ENCODE results near the gene MPZL3.

Gene MPZL3

GRCh38 chr11:118247041-118247440 lies 5.1 kb downstream of the MPZL3 start:
- H3K4me1 ChIP-seq (ENCODE audit: insufficient read depth, insufficient read length): no peaks in the 10 kb centered on the region
- H3K36me3 ChIP-seq (ENCODE audit: insufficient read depth, insufficient read length, low read length): no peaks in the 10 kb centered on the region
- H3K27me3 ChIP-seq (ENCODE audit: insufficient read depth, insufficient read length): no peaks in the 10 kb centered on the region
- H3K9ac ChIP-seq (ENCODE audit: insufficient read length, low read depth): no peak overlapping the region
- no peak for TF ChIP-seq SUZ12 (IDR thresholded peaks at IDR 0.05; ENCODE audit: extremely low read depth, insufficient read depth, insufficient read length)
- no peak for TF ChIP-seq ZNF274 (IDR thresholded peaks at IDR 0.05; ENCODE audit: low read depth, low read length)
- no peak for TF ChIP-seq YY1 (IDR thresholded peaks at IDR 0.05; ENCODE audit: insufficient read depth, insufficient read length)
- DNase-seq (ENCODE audit: low read depth, low spot score): no peak
- no peak overlapping the region for H3K4me3 ChIP-seq (ENCODE audit: insufficient read length, low read depth)
- no peaks in the 10 kb centered on the region for H3K9me3 ChIP-seq (ENCODE audit: insufficient read depth, low read length)

GRCh38 chr11:118245936-118246562 lies 6.1 kb downstream of the MPZL3 start:
- Histone ChIP-seq H3K27me3 (ENCODE audit: insufficient read depth, insufficient read length) (no peaks in the 10 kb centered on the region), H3K4me1 (ENCODE audit: insufficient read depth, insufficient read length) (no peaks in the 10 kb centered on the region), H3K36me3 (ENCODE audit: insufficient read depth, insufficient read length, low read length) (no peaks in the 10 kb centered on the region), H3K9ac (ENCODE audit: insufficient read length, low read depth) (no peak overlapping the region), H3K9me3 (ENCODE audit: insufficient read depth, low read length) (no peaks in the 10 kb centered on the region), H3K4me3 (ENCODE audit: insufficient read length, low read depth) (no peak overlapping the region)
- no peak for DNase-seq (ENCODE audit: low read depth, low spot score)
- TF ChIP-seq YY1 (IDR thresholded peaks at IDR 0.05; ENCODE audit: insufficient read depth, insufficient read length) (no peak), SUZ12 (IDR thresholded peaks at IDR 0.05; ENCODE audit: extremely low read depth, insufficient read depth, insufficient read length) (no peak), ZNF274 (IDR thresholded peaks at IDR 0.05; ENCODE audit: low read depth, low read length) (no peak)

DNA sequence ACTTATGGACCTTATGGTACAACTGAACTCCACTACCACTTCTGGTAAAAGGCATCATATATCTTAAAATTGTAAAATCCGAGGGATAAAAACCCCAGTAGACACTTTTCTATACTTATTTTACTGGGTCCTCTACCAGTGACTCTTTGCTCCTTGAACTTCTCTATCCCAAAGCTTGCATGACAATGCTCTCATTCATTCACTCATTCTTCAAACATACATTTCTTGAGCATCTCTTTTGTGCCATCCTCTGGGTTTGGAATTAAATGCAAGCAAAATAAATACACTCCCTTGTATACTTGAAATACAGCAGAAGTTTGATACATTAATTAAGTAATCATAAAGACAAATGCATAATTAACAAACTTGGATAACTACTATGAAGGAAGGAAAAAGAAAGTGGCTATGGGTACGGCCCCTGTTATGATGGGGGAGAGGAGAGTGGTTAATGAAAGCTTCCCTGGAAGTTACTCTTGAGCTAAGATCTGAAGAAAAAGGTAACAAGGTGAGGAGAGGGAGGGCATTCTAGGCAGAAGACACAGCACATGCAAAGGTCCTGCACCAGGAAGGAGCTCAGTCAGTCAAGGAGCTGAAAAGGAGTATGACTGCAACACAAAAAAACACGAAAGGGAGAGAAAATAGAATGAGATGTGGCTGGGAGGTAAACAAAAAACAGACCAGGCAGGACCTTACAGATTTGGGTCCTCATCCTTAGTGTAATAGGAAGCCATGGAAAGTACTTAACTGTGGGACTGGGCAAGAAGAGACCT lies 8.0 kb downstream of the MPZL3 start:
- H3K27me3 ChIP-seq (ENCODE audit: insufficient read depth, insufficient read length): no peaks in the 10 kb centered on the region
- no peak for TF ChIP-seq SUZ12 (IDR thresholded peaks at IDR 0.05; ENCODE audit: extremely low read depth, insufficient read depth, insufficient read length)
- TF ChIP-seq ZNF274 (IDR thresholded peaks at IDR 0.05; ENCODE audit: low read depth, low read length): no peak
- TF ChIP-seq YY1 (IDR thresholded peaks at IDR 0.05; ENCODE audit: insufficient read depth, insufficient read length): no peak
- DNase-seq (ENCODE audit: low read depth, low spot score): no peak
- H3K36me3 ChIP-seq (ENCODE audit: insufficient read depth, insufficient read length, low read length): no peaks in the 10 kb centered on the region
- no peak overlapping the region for H3K4me3 ChIP-seq (ENCODE audit: insufficient read length, low read depth)
- no peak overlapping the region for H3K9ac ChIP-seq (ENCODE audit: insufficient read length, low read depth)
- H3K9me3 ChIP-seq (ENCODE audit: insufficient read depth, low read length): no peaks in the 10 kb centered on the region
- no peaks in the 10 kb centered on the region for H3K4me1 ChIP-seq (ENCODE audit: insufficient read depth, insufficient read length)

DNA sequence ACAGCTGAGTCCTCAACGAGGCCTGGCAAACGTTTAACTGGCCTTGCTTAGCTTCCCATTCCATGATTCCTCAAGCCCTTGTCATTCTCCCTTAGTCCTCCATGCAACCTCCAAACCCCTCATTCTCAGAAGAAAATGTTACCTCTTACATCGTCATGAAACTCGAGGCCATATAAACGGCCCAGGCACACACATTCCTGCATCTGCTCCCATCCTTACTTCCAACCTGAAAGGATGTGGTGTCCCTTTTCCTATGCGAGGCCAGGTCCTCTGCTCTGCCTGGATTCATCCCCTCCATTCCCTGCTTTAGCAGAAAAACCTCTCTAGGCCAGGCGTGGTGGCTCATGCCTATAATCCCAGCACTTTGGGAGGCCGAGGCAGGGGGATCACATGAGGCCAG lies 9.0 kb downstream of the MPZL3 start:
- H3K36me3 ChIP-seq (ENCODE audit: insufficient read depth, insufficient read length, low read length): no peaks in the 10 kb centered on the region
- no peaks in the 10 kb centered on the region for H3K9me3 ChIP-seq (ENCODE audit: insufficient read depth, low read length)
- TF ChIP-seq SUZ12 (IDR thresholded peaks at IDR 0.05; ENCODE audit: extremely low read depth, insufficient read depth, insufficient read length): no peak
- no peak for TF ChIP-seq YY1 (IDR thresholded peaks at IDR 0.05; ENCODE audit: insufficient read depth, insufficient read length)
- H3K4me1 ChIP-seq (ENCODE audit: insufficient read depth, insufficient read length): no peaks in the 10 kb centered on the region
- H3K9ac ChIP-seq (ENCODE audit: insufficient read length, low read depth): no peak overlapping the region
- DNase-seq (ENCODE audit: low read depth, low spot score): no peak
- H3K4me3 ChIP-seq (ENCODE audit: insufficient read length, low read depth): no peak overlapping the region
- H3K27me3 ChIP-seq (ENCODE audit: insufficient read depth, insufficient read length): no peaks in the 10 kb centered on the region

DNA sequence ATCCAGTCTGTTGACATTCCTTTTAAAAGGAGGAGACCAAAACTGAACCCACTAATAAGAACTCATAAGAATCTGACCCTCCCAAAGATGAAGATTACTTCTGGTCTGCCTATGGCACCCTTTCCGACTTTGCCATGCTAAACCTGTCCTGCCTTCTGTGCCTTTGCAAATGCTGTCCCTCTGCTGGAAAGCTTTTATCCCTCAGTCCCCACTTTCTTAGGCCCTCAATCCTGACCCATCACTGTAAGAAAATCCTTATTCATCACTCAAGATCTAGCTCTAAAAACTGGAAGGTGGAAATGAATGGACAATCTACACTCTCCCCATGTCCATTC lies 10.4 kb downstream of the MPZL3 start:
- H3K36me3 ChIP-seq (ENCODE audit: insufficient read depth, insufficient read length, low read length): no peaks in the 10 kb centered on the region
- H3K27me3 ChIP-seq (ENCODE audit: insufficient read depth, insufficient read length): no peaks in the 10 kb centered on the region
- no peak overlapping the region for H3K4me3 ChIP-seq (ENCODE audit: insufficient read length, low read depth)
- H3K9ac ChIP-seq (ENCODE audit: insufficient read length, low read depth): no peak overlapping the region
- DNase-seq (ENCODE audit: low read depth, low spot score): no peak
- TF ChIP-seq ZNF274 (IDR thresholded peaks at IDR 0.05; ENCODE audit: low read depth, low read length) (no peak), YY1 (IDR thresholded peaks at IDR 0.05; ENCODE audit: insufficient read depth, insufficient read length) (no peak), SUZ12 (IDR thresholded peaks at IDR 0.05; ENCODE audit: extremely low read depth, insufficient read depth, insufficient read length) (no peak)
- no peaks in the 10 kb centered on the region for H3K4me1 ChIP-seq (ENCODE audit: insufficient read depth, insufficient read length)
- H3K9me3 ChIP-seq (ENCODE audit: insufficient read depth, low read length): no peaks in the 10 kb centered on the region

DNA sequence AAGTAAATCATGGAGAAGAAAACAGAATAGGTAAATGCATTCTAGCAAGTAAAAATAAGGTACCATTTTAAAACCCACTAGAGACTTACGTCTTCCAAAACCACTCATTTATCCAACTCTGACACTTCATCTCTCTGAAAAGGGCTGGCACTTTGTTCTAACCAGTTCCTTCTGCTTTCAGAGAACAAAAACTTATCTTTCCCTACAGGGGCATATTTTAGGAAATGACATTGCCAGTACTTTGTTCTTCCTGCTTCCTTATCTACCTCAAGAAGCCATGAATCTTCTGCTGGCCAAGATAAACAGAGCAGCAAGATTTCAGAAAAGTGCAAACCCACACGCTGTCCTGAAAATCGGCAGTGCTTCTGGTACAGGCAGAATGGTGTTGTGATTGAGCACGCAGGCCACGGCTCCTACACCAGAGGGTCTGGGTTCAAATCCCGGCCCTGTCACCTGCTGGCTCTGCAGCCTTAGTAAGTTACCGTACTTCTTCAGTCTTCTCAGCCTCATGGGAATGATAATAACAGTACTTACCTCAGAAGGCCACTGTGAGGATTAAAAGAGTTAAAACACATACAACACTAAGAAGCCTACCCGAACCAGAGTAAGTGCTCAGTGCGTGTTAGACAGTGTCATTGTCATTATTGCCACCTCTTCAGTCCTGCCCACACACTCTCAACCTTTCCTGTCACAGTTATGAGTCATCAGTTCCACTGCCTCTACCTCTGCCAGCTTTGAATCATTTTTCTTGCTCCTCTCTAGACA lies 11.0 kb downstream of the MPZL3 start:
- Histone ChIP-seq H3K36me3 (ENCODE audit: insufficient read depth, insufficient read length, low read length) (no peaks in the 10 kb centered on the region), H3K4me3 (ENCODE audit: insufficient read length, low read depth) (no peak overlapping the region), H3K9ac (ENCODE audit: insufficient read length, low read depth) (no peak overlapping the region), H3K27me3 (ENCODE audit: insufficient read depth, insufficient read length) (no peaks in the 10 kb centered on the region), H3K4me1 (ENCODE audit: insufficient read depth, insufficient read length) (no peaks in the 10 kb centered on the region), H3K9me3 (ENCODE audit: insufficient read depth, low read length) (no peaks in the 10 kb centered on the region)
- TF ChIP-seq SUZ12 (IDR thresholded peaks at IDR 0.05; ENCODE audit: extremely low read depth, insufficient read depth, insufficient read length): no peak
- no peak for TF ChIP-seq ZNF274 (IDR thresholded peaks at IDR 0.05; ENCODE audit: low read depth, low read length)
- TF ChIP-seq YY1 (IDR thresholded peaks at IDR 0.05; ENCODE audit: insufficient read depth, insufficient read length): no peak
- DNase-seq (ENCODE audit: low read depth, low spot score): no peak

Data from NT2/D1 (cell line).